Natural killer cell (primary cell): ENCODE results near the gene ATP13A3. TPM values are rescaled to one million over a fixed set of nuclear protein-coding genes. Genes with fewer than 3 reads are reported as not detected.

ENCODE experiments used
- ATAC-seq, 3 donors: fragments of 150-1000 bp in 2 of 3; fragments of 200-7000 bp in 1 of 3; cut with Tn5 transposase; 1 replicate in 1 of 3; 2 replicates in 2 of 3; pipeline ENCODE4 v1.10.0; 2021; ENCODE audit warnings: mild to moderate bottlenecking in 2 of 3, moderate library complexity in 2 of 3
- DNase-seq, 2 donors: peaks; one replicate each; pipeline versions ENCODE4 v3.0.0 to v3.0.0-alpha.2; 2013 to 2021; ENCODE audit warnings: mixed read lengths in 1 of 2
- H3K27ac ChIP-seq: one replicate; pipeline ENCODE4 v1.5.1; 2013; ENCODE audit warnings: mild to moderate bottlenecking, low read length
- H3K27me3 ChIP-seq: one replicate; pipeline ENCODE4 v1.6.1; 2013; ENCODE audit warnings: low read length; ENCODE audit not compliant: control insufficient read depth, insufficient read depth
- H3K36me3 ChIP-seq: one replicate; pipeline ENCODE4 v1.6.1; 2013; ENCODE audit warnings: low read length; ENCODE audit not compliant: control insufficient read depth, insufficient read depth
- H3K4me1 ChIP-seq: one replicate; pipeline ENCODE4 v1.6.1; 2013; ENCODE audit warnings: low read length; ENCODE audit not compliant: control insufficient read depth, insufficient read depth
- H3K4me3 ChIP-seq: one replicate; pipeline ENCODE4 v1.5.1; 2013; ENCODE audit warnings: low read length
- H3K9me3 ChIP-seq: one replicate; pipeline ENCODE4 v1.6.1; 2013; ENCODE audit warnings: low read length; ENCODE audit not compliant: control insufficient read depth, insufficient read depth
- H3K27ac Mint-ChIP-seq, 2 donors: one replicate each; pipeline ENCODE4 v1.8.0; 2022; ENCODE audit warnings: mild to moderate bottlenecking in 2 of 2, mixed read lengths in 2 of 2, moderate library complexity in 1 of 2
- H3K27me3 Mint-ChIP-seq, 2 donors: one replicate each; pipeline ENCODE4 v1.8.0; 2022; ENCODE audit warnings: low read depth in 2 of 2, mixed read lengths in 2 of 2
- H3K36me3 Mint-ChIP-seq: one replicate; pipeline ENCODE4 v1.8.0; 2022; ENCODE audit warnings: mixed read lengths
- H3K4me1 Mint-ChIP-seq, 2 donors: one replicate each; pipeline ENCODE4 v1.8.0; 2022; ENCODE audit warnings: mixed read lengths in 2 of 2
- H3K4me3 Mint-ChIP-seq: one replicate; pipeline ENCODE4 v1.8.0; 2022; ENCODE audit warnings: mild to moderate bottlenecking, moderate library complexity, mixed read lengths
- H3K9me3 Mint-ChIP-seq, 2 donors: one replicate each; pipeline ENCODE4 v1.8.0; 2022; ENCODE audit warnings: mixed read lengths in 2 of 2
- WGBS: methylation state at CpG from one replicate; pipeline ENCODE4 v1.1.7; 2013; ENCODE audit warnings: missing lambda C conversion rate; ENCODE audit not compliant: insufficient coverage; 5-methylcytosine and 5-hydroxymethylcytosine counted together
- intact Hi-C: fragments of 100-400 bp; cut with micrococcal nuclease; formaldehyde crosslinking; loops from one replicate; pipeline ENCODE4 v1.14.2; 2022
- total RNA-seq, 4 donors: library from RNA; stranded (reverse); fragments of 120-200 nt in 1 of 4; gene quantifications; one replicate each; pipeline versions ENCODE4 v1.2.3 to v1.2.4, GENCODE V29; 2013 to 2022
- TF ChIP-seq, protein P1 (sequence below): fragments of 200-600 bp; IDR thresholded peaks from one replicate; pipeline ENCODE4 v1.8.0; 2022; ENCODE audit warnings: antibody characterized with exemption

The ATP13A3 gene
- total RNA-seq, 3 donors from 2014 or later (not counting 1 experiment from before 2014, with no cell fraction given), result 62.9 to 79.2 (median 64.2) TPM

DNA sequence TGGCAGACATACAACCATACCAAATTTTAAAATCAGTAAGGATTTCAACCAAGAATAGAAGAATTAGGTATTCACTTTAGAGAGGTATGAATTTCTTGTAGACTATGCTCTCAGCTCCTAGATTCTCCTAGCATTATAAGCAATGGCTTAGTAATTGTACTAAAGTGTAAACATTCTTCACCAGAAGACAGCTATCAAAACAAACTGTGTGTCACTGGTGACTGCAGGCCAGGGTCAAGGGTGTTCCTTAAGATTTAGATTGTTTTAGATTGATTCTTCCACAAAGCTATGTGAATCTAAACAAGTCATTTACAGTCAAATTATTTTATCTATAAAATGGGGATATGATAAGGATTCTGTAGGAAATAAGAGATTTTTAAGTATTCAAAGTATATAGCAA, 64.6 kb downstream of the ATP13A3 start:
- Histone ChIP-seq H3K27ac (no peak overlapping the region), H3K36me3 (peaks cover 39% of the 10 kb centered on the region), H3K4me3 (no peak overlapping the region), H3K9me3 (no peaks in the 10 kb centered on the region), H3K4me1 (no peaks in the 10 kb centered on the region), H3K27me3 (no peaks in the 10 kb centered on the region)
- DNase-seq, result no peak
- Mint-ChIP-seq H3K27ac (peak overlapping the region in 1 of 2 donors; percentile 0), H3K36me3 (peaks cover 5% of the 10 kb centered on the region), H3K4me3 (no peak overlapping the region), H3K4me1 (peaks cover 0 to 3% of the 10 kb centered on the region in 2 donors), H3K27me3 (no peaks in the 10 kb centered on the region), H3K9me3 (no peaks in the 10 kb centered on the region)
- intact Hi-C loops, result no loop called here
- TF ChIP-seq, protein P1, sequence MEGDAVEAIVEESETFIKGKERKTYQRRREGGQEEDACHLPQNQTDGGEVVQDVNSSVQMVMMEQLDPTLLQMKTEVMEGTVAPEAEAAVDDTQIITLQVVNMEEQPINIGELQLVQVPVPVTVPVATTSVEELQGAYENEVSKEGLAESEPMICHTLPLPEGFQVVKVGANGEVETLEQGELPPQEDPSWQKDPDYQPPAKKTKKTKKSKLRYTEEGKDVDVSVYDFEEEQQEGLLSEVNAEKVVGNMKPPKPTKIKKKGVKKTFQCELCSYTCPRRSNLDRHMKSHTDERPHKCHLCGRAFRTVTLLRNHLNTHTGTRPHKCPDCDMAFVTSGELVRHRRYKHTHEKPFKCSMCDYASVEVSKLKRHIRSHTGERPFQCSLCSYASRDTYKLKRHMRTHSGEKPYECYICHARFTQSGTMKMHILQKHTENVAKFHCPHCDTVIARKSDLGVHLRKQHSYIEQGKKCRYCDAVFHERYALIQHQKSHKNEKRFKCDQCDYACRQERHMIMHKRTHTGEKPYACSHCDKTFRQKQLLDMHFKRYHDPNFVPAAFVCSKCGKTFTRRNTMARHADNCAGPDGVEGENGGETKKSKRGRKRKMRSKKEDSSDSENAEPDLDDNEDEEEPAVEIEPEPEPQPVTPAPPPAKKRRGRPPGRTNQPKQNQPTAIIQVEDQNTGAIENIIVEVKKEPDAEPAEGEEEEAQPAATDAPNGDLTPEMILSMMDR, result no peak
- no peak for ATAC-seq

DNA sequence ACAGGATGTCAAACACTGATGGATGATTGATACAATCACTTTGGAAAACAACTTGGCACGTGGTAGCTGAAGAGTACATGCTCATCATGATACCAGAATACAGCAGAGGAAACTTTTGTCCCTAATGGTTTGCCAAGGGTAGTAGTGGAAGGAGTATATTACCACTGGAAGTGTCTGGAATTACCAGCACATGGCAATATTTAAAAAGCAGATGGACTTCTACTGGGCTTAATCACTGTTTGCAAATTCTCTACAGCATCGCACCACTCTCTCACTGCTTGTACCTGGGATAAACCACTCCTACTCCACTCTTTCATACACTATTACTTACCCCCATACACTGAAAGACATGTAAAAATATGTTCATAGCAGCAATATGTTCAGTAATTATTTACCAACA, 68.1 kb downstream of the ATP13A3 start:
- ATAC-seq, result no peak
- intact Hi-C loops, result no loop called here
- TF ChIP-seq, protein P1, result no peak
- Mint-ChIP-seq H3K4me3 (no peak overlapping the region), H3K4me1 (peaks cover 0 to 3% of the 10 kb centered on the region in 2 donors), H3K36me3 (peaks cover 5% of the 10 kb centered on the region), H3K27me3 (no peaks in the 10 kb centered on the region), H3K9me3 (no peaks in the 10 kb centered on the region), H3K27ac (no peak overlapping the region)
- 100% methylated on average over 2 of the region's 2 CpGs for WGBS
- Histone ChIP-seq H3K27ac (no peak overlapping the region), H3K4me3 (no peak overlapping the region), H3K9me3 (no peaks in the 10 kb centered on the region), H3K27me3 (no peaks in the 10 kb centered on the region), H3K36me3 (peaks cover 15% of the 10 kb centered on the region), H3K4me1 (no peaks in the 10 kb centered on the region)
- DNase-seq, result no peak

DNA sequence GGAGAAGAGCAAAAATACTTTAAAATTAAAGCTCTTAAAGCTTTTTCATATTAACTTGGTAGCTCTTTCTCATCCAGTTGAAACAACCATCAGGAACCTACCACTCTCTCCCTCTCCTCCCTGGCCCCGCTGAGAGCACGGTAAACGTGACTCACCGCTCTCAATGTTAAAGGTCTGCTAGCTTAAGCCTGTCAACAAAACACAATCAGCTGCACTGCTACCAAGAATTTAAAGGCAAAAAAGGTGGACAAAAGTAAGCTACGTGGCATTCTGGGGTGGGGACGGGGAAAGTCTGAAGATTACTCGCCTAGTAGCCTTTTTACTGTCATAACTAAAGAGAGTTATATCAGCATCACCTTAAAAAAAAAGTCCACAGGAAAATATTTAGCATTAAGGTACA, 79.4 kb downstream of the ATP13A3 start:
- no peak overlapping the region for H3K27ac Mint-ChIP-seq
- no peak for DNase-seq
- ATAC-seq, result no peak
- no peaks in the 10 kb centered on the region for H3K36me3 Mint-ChIP-seq
- no peaks in the 10 kb centered on the region for H3K27me3 Mint-ChIP-seq
- H3K4me3 ChIP-seq, result no peak overlapping the region
- H3K36me3 ChIP-seq, result peaks cover 8% of the 10 kb centered on the region
- H3K27ac ChIP-seq, result no peak overlapping the region
- H3K9me3 ChIP-seq, result no peaks in the 10 kb centered on the region
- H3K4me1 ChIP-seq, result no peaks in the 10 kb centered on the region
- H3K9me3 Mint-ChIP-seq, result no peaks in the 10 kb centered on the region
- H3K27me3 ChIP-seq, result no peaks in the 10 kb centered on the region
- intact Hi-C loops, result no loop called here
- no peak overlapping the region for H3K4me3 Mint-ChIP-seq
- H3K4me1 Mint-ChIP-seq, result no peaks in the 10 kb centered on the region
- TF ChIP-seq, protein P1, result no peak
- 98% methylated on average over 7 of the region's 7 CpGs for WGBS

DNA sequence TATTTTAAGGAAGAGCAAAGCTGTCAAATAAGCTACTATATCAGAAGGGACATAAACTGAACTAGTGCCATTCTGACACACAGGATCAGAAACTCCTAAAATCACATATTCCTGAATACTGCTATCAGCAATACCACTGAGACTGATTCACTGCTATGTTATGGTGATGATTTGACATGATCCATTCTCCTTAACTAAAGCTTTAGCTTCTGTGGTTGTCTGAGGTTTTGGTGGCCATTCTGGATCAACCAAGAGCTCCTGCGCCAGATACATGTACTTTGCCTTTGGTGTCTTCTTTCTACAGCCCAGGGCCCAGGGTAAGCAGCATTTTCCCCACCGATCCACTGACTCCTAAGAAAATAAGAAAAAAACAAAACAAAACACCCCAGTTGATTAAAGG, 81.0 kb downstream of the ATP13A3 start:
- no peaks in the 10 kb centered on the region for H3K27me3 ChIP-seq
- H3K27me3 Mint-ChIP-seq, result no peaks in the 10 kb centered on the region
- TF ChIP-seq, protein P1, result no peak
- H3K4me1 Mint-ChIP-seq, result no peaks in the 10 kb centered on the region
- H3K9me3 Mint-ChIP-seq, result no peaks in the 10 kb centered on the region
- no peaks in the 10 kb centered on the region for H3K36me3 Mint-ChIP-seq
- no peaks in the 10 kb centered on the region for H3K4me1 ChIP-seq
- DNase-seq (no peak), ATAC-seq (no peak)
- H3K4me3 ChIP-seq, result no peak overlapping the region
- H3K36me3 ChIP-seq, result peaks cover 8% of the 10 kb centered on the region
- H3K27ac ChIP-seq, result no peak overlapping the region
- no peak overlapping the region for H3K27ac Mint-ChIP-seq
- no peak overlapping the region for H3K4me3 Mint-ChIP-seq
- 88% methylated on average over 2 of the region's 2 CpGs for WGBS
- H3K9me3 ChIP-seq, result no peaks in the 10 kb centered on the region
- intact Hi-C loops, result no loop called here
